ENCODE data around the gene CCHCR1. TPM values are rescaled to one million over a fixed set of nuclear protein-coding genes. Genes with fewer than 3 reads are reported as not detected.

CCHCR1 gene
- polyA plus RNA-seq, 1 donor (not counting 4 experiments of a cell fraction or from before 2014, with no cell fraction given), result 7.5 TPM

- FAIRE-seq, result no peak
These were observed 3.2 kb downstream of the CCHCR1 start for GRCh38 chr6:31154436-31154835.

GRCh38 chr6:31152781-31153180 is 4.8 kb downstream of the CCHCR1 start:
- no peaks in the 10 kb centered on the region for H3K9me3 ChIP-seq (ENCODE audit: control insufficient read depth, low read depth, low read length)
- H3K4me2 ChIP-seq (ENCODE audit: control insufficient read depth, extremely low read depth, insufficient read depth, low read depth, low read length), result no peak overlapping the region
- no peak overlapping the region for H3K4me3 ChIP-seq (ENCODE audit: control insufficient read depth in 2 of 3, extremely low read depth in 1 of 3, insufficient read depth in 2 of 3, low read depth in 1 of 3, low read length in 3 of 3)
- no peak overlapping the region for H3K9ac ChIP-seq (ENCODE audit: control insufficient read depth, extremely low read depth, insufficient read depth, low read length)
- DNase-seq (ENCODE audit: low read depth, low spot score) (no peak), FAIRE-seq (no peak)
- H3K4me1 ChIP-seq (ENCODE audit: control insufficient read depth, extremely low read depth, insufficient read depth, low read length), result peaks cover 4% of the 10 kb centered on the region
- no peak overlapping the region for H3K27ac ChIP-seq (ENCODE audit: control insufficient read depth, insufficient read depth, low read length)
- peaks cover 0 to 2% of the 10 kb centered on the region in 2 experiments for H3K36me3 ChIP-seq (ENCODE audit: control insufficient read depth in 2 of 2, extremely low read depth in 1 of 2, insufficient read depth in 2 of 2, low read length in 2 of 2)
- H3K79me2 ChIP-seq (ENCODE audit: control insufficient read depth, insufficient read depth, low read length), result peaks cover 4% of the 10 kb centered on the region
- no peaks in the 10 kb centered on the region for H3K9me1 ChIP-seq (ENCODE audit: control insufficient read depth, extremely low read depth, insufficient read depth, low read length)
- dilution Hi-C loops (cut with MboI; ENCODE audit: extremely low pct_ligation_motif_present, low sequenced_read_pairs), result no loop called here
- H3K27me3 ChIP-seq (ENCODE audit: control insufficient read depth, extremely low read depth, insufficient read depth, low read length), result no peaks in the 10 kb centered on the region
- no peak for TF ChIP-seq CTCF (optimal IDR thresholded peaks at IDR 0.05 in 1 of 3, IDR thresholded peaks at IDR 0.05 in 1 of 3, conservative IDR thresholded peaks at IDR 0.05 in 1 of 3; ENCODE audit: extremely low read depth in 1 of 3, insufficient read depth in 2 of 3, low read length in 3 of 3)
- TF ChIP-seq EZH2 (IDR thresholded peaks at IDR 0.05; ENCODE audit: low read length), result no peak
- H2AFZ ChIP-seq (ENCODE audit: control insufficient read depth, low read length), result no peak overlapping the region
- H4K20me1 ChIP-seq (ENCODE audit: control insufficient read depth, extremely low read depth, insufficient read depth, low read length), result no peaks in the 10 kb centered on the region

More at GRCh38 chr6:31154436-31154835, 3.2 kb downstream of the CCHCR1 start:
- Histone ChIP-seq H3K9ac (ENCODE audit: control insufficient read depth, extremely low read depth, insufficient read depth, low read length) (no peak overlapping the region), H4K20me1 (ENCODE audit: control insufficient read depth, extremely low read depth, insufficient read depth, low read length) (no peaks in the 10 kb centered on the region), H3K27ac (ENCODE audit: control insufficient read depth, insufficient read depth, low read length) (no peak overlapping the region), H3K36me3 (ENCODE audit: control insufficient read depth in 2 of 2, extremely low read depth in 1 of 2, insufficient read depth in 2 of 2, low read length in 2 of 2) (peaks cover 0 to 2% of the 10 kb centered on the region in 2 experiments), H3K4me2 (ENCODE audit: control insufficient read depth, extremely low read depth, insufficient read depth, low read depth, low read length) (no peak overlapping the region), H3K4me1 (ENCODE audit: control insufficient read depth, extremely low read depth, insufficient read depth, low read length) (peaks cover 5% of the 10 kb centered on the region), H3K9me3 (ENCODE audit: control insufficient read depth, low read depth, low read length) (no peaks in the 10 kb centered on the region), H3K79me2 (ENCODE audit: control insufficient read depth, insufficient read depth, low read length) (peaks cover 5% of the 10 kb centered on the region), H3K27me3 (ENCODE audit: control insufficient read depth, extremely low read depth, insufficient read depth, low read length) (no peaks in the 10 kb centered on the region), H2AFZ (ENCODE audit: control insufficient read depth, low read length) (no peak overlapping the region), H3K9me1 (ENCODE audit: control insufficient read depth, extremely low read depth, insufficient read depth, low read length) (no peaks in the 10 kb centered on the region), H3K4me3 (ENCODE audit: control insufficient read depth in 2 of 3, extremely low read depth in 1 of 3, insufficient read depth in 2 of 3, low read depth in 1 of 3, low read length in 3 of 3) (no peak overlapping the region)
- no peak for TF ChIP-seq EZH2 (IDR thresholded peaks at IDR 0.05; ENCODE audit: low read length)
- dilution Hi-C loops (cut with MboI; ENCODE audit: extremely low pct_ligation_motif_present, low sequenced_read_pairs), result no loop called here
- DNase-seq (ENCODE audit: low read depth, low spot score), result no peak

- TF ChIP-seq CTCF (optimal IDR thresholded peaks at IDR 0.05 in 1 of 3, IDR thresholded peaks at IDR 0.05 in 1 of 3, conservative IDR thresholded peaks at IDR 0.05 in 1 of 3; ENCODE audit: extremely low read depth in 1 of 3, insufficient read depth in 2 of 3, low read length in 3 of 3) (no peak), EZH2 (IDR thresholded peaks at IDR 0.05; ENCODE audit: low read length) (no peak)
- H3K9ac ChIP-seq (ENCODE audit: control insufficient read depth, extremely low read depth, insufficient read depth, low read length), result no peak overlapping the region
- no peaks in the 10 kb centered on the region for H3K9me1 ChIP-seq (ENCODE audit: control insufficient read depth, extremely low read depth, insufficient read depth, low read length)
- no peaks in the 10 kb centered on the region for H3K4me1 ChIP-seq (ENCODE audit: control insufficient read depth, extremely low read depth, insufficient read depth, low read length)
- no peak overlapping the region for H3K27ac ChIP-seq (ENCODE audit: control insufficient read depth, insufficient read depth, low read length)
- no peaks in the 10 kb centered on the region for H3K79me2 ChIP-seq (ENCODE audit: control insufficient read depth, insufficient read depth, low read length)
- DNase-seq (ENCODE audit: low read depth, low spot score), result no peak
- FAIRE-seq, result no peak
- H3K4me3 ChIP-seq (ENCODE audit: control insufficient read depth in 2 of 3, extremely low read depth in 1 of 3, insufficient read depth in 2 of 3, low read depth in 1 of 3, low read length in 3 of 3), result no peak overlapping the region
- H3K9me3 ChIP-seq (ENCODE audit: control insufficient read depth, low read depth, low read length), result no peaks in the 10 kb centered on the region
- dilution Hi-C loops (cut with MboI; ENCODE audit: extremely low pct_ligation_motif_present, low sequenced_read_pairs), result no loop called here
- H2AFZ ChIP-seq (ENCODE audit: control insufficient read depth, low read length), result no peak overlapping the region
- H4K20me1 ChIP-seq (ENCODE audit: control insufficient read depth, extremely low read depth, insufficient read depth, low read length), result no peaks in the 10 kb centered on the region
- no peaks in the 10 kb centered on the region for H3K27me3 ChIP-seq (ENCODE audit: control insufficient read depth, extremely low read depth, insufficient read depth, low read length)
- H3K4me2 ChIP-seq (ENCODE audit: control insufficient read depth, extremely low read depth, insufficient read depth, low read depth, low read length), result no peak overlapping the region
- H3K36me3 ChIP-seq (ENCODE audit: control insufficient read depth in 2 of 2, extremely low read depth in 1 of 2, insufficient read depth in 2 of 2, low read length in 2 of 2), result peaks cover 0 to 2% of the 10 kb centered on the region in 2 experiments
These were observed 7.7 kb downstream of the CCHCR1 start for GRCh38 chr6:31149827-31150447.

Data from keratinocyte (primary cell).